Measurements from ENCODE around the gene PYM1. TPM values are rescaled to one million over a fixed set of nuclear protein-coding genes. Genes with fewer than 3 reads are reported as not detected.

The PYM1 gene
- total and polyA plus RNA-seq, 2 of the 4 experiments (the other 2 are of a cell fraction) = 26.5 to 27.8 TPM

GRCh38 chr12:55957106-55957859 lies 29.6 kb upstream of the PYM1 start:
- POLR2A ChIA-PET (ENCODE audit: unreplicated experiment) = no interaction called here
- WGBS, 2 experiments (ENCODE audit: extremely low coverage in 2 of 2, insufficient read length in 1 of 2) = 100% methylated on average over 4 of the region's 5 CpGs; no CpG with 5 or more reads in 1 of the 2 experiments

More at GRCh38 chr12:55957106-55957859, 29.6 kb upstream of the PYM1 start:
- CTCF ChIA-PET = interaction anchor here (0.6 to 1.1 kb wide), 2 partner anchors 27 to 137 kb away, joined by 3 read pairs; partner anchors contain the start of gene DGKA
- H2BK120ac ChIP-seq (ENCODE audit: low read depth, low read length) = no peak overlapping the region
- H3K18ac ChIP-seq (ENCODE audit: low read depth, low read length) = no peak overlapping the region
- H4K91ac ChIP-seq (ENCODE audit: insufficient read depth, low read depth, low read length) = no peak overlapping the region
- no peak overlapping the region for H2BK5ac ChIP-seq (ENCODE audit: low read depth, low read length, poor library complexity, severe bottlenecking)
- H3K4me2 ChIP-seq (ENCODE audit: low read depth, low read length) = no peak overlapping the region
- peaks cover 0 to 13% of the 10 kb centered on the region in 2 experiments; a peak in 1 of 4 replicates for H3K79me1 ChIP-seq (ENCODE audit: low read depth in 1 of 2, low read length in 2 of 2)
- H4K20me1 ChIP-seq (ENCODE audit: insufficient read depth, low read length) = peaks cover 5% of the 10 kb centered on the region; the same call in 1 of the 2 replicates
- no peak overlapping the region for H2BK15ac ChIP-seq (ENCODE audit: low read depth, low read length)
- no peak overlapping the region for H3K4me3 ChIP-seq (ENCODE audit: insufficient read depth, low read depth, low read length)
- no peaks in the 10 kb centered on the region for H3K9me3 ChIP-seq (ENCODE audit: control insufficient read depth, insufficient read depth, low read length)
- H4K8ac ChIP-seq (ENCODE audit: low read depth in 2 of 2, low read length in 2 of 2) = no peak overlapping the region
- no peak overlapping the region for H3K9ac ChIP-seq (ENCODE audit: low read depth, low read length)
- no peak overlapping the region for H3K27ac ChIP-seq (ENCODE audit: insufficient read depth, low read length)
- in situ Hi-C loops (cut with MboI; ENCODE audit: low sequenced_read_pairs) = no loop called here
- no peak for ATAC-seq (ENCODE audit: low read depth)
- H3K27me3 ChIP-seq (ENCODE audit: control insufficient read depth, insufficient read depth, low read length) = no peaks in the 10 kb centered on the region
- intact Hi-C loops (cut with micrococcal nuclease) = no loop called here
- dilution Hi-C loops (cut with HindIII; ENCODE audit: low sequenced_read_pairs, unreplicated experiment) = no loop called here
- H3K4ac ChIP-seq (ENCODE audit: low read depth, low read length) = no peak overlapping the region
- no peak for DNase-seq
- no peak overlapping the region for H3K14ac ChIP-seq (replicated peaks; ENCODE audit: low read depth, low read length)
- no peak overlapping the region for H4K5ac ChIP-seq (ENCODE audit: low read depth, low read length)
- H3K4me1 ChIP-seq (ENCODE audit: control insufficient read depth, insufficient read depth, low read length) = peaks cover 8% of the 10 kb centered on the region; the same call in 1 of the 2 replicates
- peak overlapping the region; percentile 45; the same call in 1 of the 2 replicates for H2AK5ac ChIP-seq (ENCODE audit: low read depth, low read length)
- H3K23ac ChIP-seq (ENCODE audit: low read depth, low read length) = no peak overlapping the region
- no peak for TF ChIP-seq MXI1 (IDR thresholded peaks at IDR 0.05; ENCODE audit: borderline replicate concordance, low read depth, low read length)
- no peak for TF ChIP-seq USF2 (IDR thresholded peaks at IDR 0.05; ENCODE audit: low read depth, low read length)
- TF ChIP-seq FOS (IDR thresholded peaks at IDR 0.05; ENCODE audit: low read depth, low read length) = no peak
- no peak for TF ChIP-seq ELK1 (IDR thresholded peaks at IDR 0.05; ENCODE audit: borderline replicate concordance, low read depth, low read length)
- no peak for TF ChIP-seq RAD21 (IDR thresholded peaks at IDR 0.05; ENCODE audit: low read length)
- TF ChIP-seq NFE2L2 (IDR thresholded peaks at IDR 0.05; ENCODE audit: low read depth, low read length) = no peak
- TF ChIP-seq CTCF (conservative IDR thresholded peaks at IDR 0.05; ENCODE audit: low read depth, low read length) = no peak
- no peak for TF ChIP-seq MAFK (IDR thresholded peaks at IDR 0.05; ENCODE audit: low read depth, low read length)
- TF ChIP-seq RCOR1 (IDR thresholded peaks at IDR 0.05; ENCODE audit: insufficient replicate concordance, low read length) = no peak
- peaks cover 8% of the 10 kb centered on the region for H3K9me1 ChIP-seq (ENCODE audit: insufficient read depth, low read length)
- H2BK20ac ChIP-seq (ENCODE audit: low read depth, low read length) = no peak overlapping the region; the same call in 1 of the 2 replicates
- peak overlapping the region; percentile 85 for H2AK9ac ChIP-seq (replicated peaks; ENCODE audit: low read depth, low read length, poor library complexity)
- no peak overlapping the region; the same call in 1 of the 2 replicates for H3K56ac ChIP-seq (ENCODE audit: extremely low read depth, insufficient read depth, low read length)
- H2AFZ ChIP-seq (replicated peaks; ENCODE audit: low read length, poor library complexity) = no peak overlapping the region
- no TSS peak for BruUV-seq (replicated peaks)
- H3K36me3 ChIP-seq (ENCODE audit: control insufficient read depth, insufficient read depth, low read length) = peaks cover 17% of the 10 kb centered on the region

Data from IMR-90 (cell line).